ENCODE results near the gene ABLIM1.

Gene ABLIM1

DNA sequence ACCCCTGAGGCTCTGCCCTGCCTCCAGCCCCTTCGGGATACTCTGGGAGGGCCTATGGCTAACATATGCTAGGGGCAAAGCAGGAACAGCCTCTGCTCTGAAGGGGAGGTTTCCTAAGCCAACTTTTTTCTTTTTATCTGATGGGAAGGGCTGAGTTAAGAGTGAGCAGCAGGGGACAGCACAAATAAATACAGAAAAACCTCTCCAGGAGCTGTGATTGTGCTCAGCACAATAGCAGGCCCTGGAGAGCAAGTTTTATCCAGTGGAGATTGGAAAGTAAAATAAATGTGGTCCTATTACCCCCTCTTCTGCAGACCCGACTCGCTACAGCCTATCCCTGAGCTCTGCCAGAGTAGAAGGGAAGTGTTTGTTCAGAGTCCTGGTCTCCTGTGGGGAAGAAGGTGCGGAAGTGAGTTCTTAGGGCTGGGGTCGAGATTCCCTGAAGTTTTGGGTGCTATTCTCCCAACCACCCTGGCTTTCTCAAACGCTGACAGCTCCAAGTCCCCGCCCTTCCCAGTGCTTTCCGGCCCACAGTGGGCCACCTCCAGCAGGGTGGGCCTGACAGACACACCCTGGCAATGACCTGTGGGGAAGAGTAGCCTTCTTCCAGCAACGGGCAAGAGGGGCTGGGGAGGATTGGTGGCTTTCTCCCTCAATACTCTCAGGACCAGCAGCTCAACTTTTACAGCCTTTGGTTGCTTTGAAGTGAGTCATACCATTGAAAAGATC is 230.8 kb downstream of the ABLIM1 start:
- ATAC-seq (ENCODE audit: low read depth) (no peak), DNase-seq (ENCODE audit: low spot score in 2 of 2) (no peak)
- Mint-ChIP-seq H3K4me3 (no peak overlapping the region), H3K27ac (no peak overlapping the region), H3K27me3 (no peaks in the 10 kb centered on the region), H3K4me1 (no peaks in the 10 kb centered on the region), H3K9me3 (no peaks in the 10 kb centered on the region), H3K36me3 (peaks cover 26% of the 10 kb centered on the region)

DNA sequence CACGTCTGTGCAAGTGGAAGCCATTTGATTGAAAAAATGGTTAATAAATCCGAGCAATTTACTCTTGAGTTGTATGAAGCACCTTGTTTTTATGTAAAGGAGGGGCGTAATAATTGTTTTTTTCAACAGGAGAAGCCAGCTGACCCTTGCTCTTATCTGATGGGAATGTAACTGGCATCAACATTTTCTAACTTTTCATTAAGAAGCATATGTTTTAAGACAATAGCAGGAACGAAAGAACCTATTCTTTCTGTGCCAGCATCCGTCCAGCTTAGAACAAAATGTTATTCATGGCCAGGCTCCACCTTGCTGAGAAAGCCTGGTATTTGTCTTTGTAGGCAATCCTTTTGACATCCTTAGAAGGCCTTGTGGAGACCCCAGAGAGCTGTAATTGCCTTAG is 231.6 kb downstream of the ABLIM1 start:
- Mint-ChIP-seq H3K4me1 (no peaks in the 10 kb centered on the region), H3K27me3 (no peaks in the 10 kb centered on the region), H3K9me3 (no peaks in the 10 kb centered on the region), H3K4me3 (no peak overlapping the region), H3K27ac (no peak overlapping the region), H3K36me3 (peaks cover 20% of the 10 kb centered on the region)
- no peak for DNase-seq (ENCODE audit: low spot score in 2 of 2)
- ATAC-seq (ENCODE audit: low read depth): no peak

- H3K36me3 Mint-ChIP-seq: no peaks in the 10 kb centered on the region
- H3K9me3 Mint-ChIP-seq: no peaks in the 10 kb centered on the region
- no peak overlapping the region for H3K27ac Mint-ChIP-seq
- DNase-seq (ENCODE audit: low spot score in 2 of 2): no peak
- H3K4me1 Mint-ChIP-seq: peaks cover 2% of the 10 kb centered on the region
- no peak for ATAC-seq (ENCODE audit: low read depth)
- peaks cover 5% of the 10 kb centered on the region for H3K27me3 Mint-ChIP-seq
- no peak overlapping the region for H3K4me3 Mint-ChIP-seq
These were observed 237.1 kb downstream of the ABLIM1 start for GRCh38 chr10:114420811-114421485.

- Mint-ChIP-seq H3K9me3 (no peaks in the 10 kb centered on the region), H3K4me3 (no peak overlapping the region), H3K27ac (no peak overlapping the region), H3K27me3 (peaks cover 6% of the 10 kb centered on the region), H3K4me1 (peaks cover 2% of the 10 kb centered on the region), H3K36me3 (no peaks in the 10 kb centered on the region)
- ATAC-seq (ENCODE audit: low read depth) (no peak), DNase-seq (ENCODE audit: low spot score in 2 of 2) (no peak)
These were observed 240.0 kb downstream of the ABLIM1 start for GRCh38 chr10:114418109-114418508.

DNA sequence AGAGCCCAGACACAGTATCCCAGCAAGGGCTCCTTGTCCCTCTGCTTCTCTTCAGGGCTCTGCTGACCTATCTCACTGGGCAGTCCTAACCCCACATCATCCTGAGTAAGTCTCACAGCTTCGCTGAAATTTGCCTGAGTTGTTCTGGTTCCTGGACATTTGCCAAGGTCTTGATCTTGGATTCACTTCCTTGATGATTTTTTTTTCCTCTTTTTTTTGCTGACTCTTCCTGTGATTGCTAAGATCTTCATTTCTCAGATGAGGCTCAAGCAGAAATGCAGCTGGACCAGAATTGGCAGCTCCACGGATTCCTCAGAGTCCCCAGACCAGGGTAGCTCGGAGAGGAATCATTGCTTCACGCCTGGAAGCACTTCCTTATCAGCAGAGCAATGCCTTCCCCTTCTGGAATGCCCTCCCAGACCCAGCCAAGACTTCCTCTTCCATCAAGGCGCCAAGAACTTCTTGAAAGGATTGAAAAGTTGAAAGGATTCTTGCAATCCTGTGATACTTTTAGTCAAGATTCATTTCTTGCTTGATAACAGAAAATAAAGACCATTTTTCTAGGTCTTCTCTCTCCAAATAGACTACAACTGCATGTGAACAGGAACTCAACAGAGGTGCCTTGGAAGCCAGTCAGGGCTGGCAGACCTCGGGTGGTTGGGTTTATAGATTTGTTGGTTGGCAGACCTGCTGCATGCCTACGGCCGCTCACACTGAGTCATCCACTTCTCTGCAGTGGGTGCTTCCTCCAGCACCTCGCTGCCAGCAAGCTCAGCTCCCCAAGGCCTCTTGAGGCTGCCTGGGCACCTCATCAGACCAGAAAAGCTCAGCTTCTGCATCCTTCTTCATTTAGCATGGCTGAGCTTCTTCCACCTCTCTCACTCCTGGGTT is 244.9 kb downstream of the ABLIM1 start:
- peaks cover 12% of the 10 kb centered on the region for H3K27me3 Mint-ChIP-seq
- H3K9me3 Mint-ChIP-seq: no peaks in the 10 kb centered on the region
- no peak for ATAC-seq (ENCODE audit: low read depth)

GRCh38 chr10:114408968-114409444 is 249.1 kb downstream of the ABLIM1 start:
- H3K4me3 Mint-ChIP-seq: no peak overlapping the region
- ATAC-seq (ENCODE audit: low read depth) (no peak), DNase-seq (ENCODE audit: low spot score in 2 of 2) (no peak)
- no peaks in the 10 kb centered on the region for H3K36me3 Mint-ChIP-seq
- peaks cover 2% of the 10 kb centered on the region for H3K4me1 Mint-ChIP-seq
- H3K27me3 Mint-ChIP-seq: peaks cover 30% of the 10 kb centered on the region
- no peak overlapping the region for H3K27ac Mint-ChIP-seq
- H3K9me3 Mint-ChIP-seq: no peaks in the 10 kb centered on the region

More for the DNA sequence above, 244.9 kb downstream of the ABLIM1 start:
- H3K36me3 Mint-ChIP-seq: no peaks in the 10 kb centered on the region
- H3K4me1 Mint-ChIP-seq: no peaks in the 10 kb centered on the region
- H3K4me3 Mint-ChIP-seq: no peak overlapping the region
- DNase-seq (ENCODE audit: low spot score in 2 of 2): no peak
- H3K27ac Mint-ChIP-seq: no peak overlapping the region

- Mint-ChIP-seq H3K4me3 (no peak overlapping the region), H3K27me3 (peaks cover 30% of the 10 kb centered on the region), H3K27ac (no peak overlapping the region), H3K4me1 (peaks cover 2% of the 10 kb centered on the region), H3K36me3 (no peaks in the 10 kb centered on the region), H3K9me3 (no peaks in the 10 kb centered on the region)
- ATAC-seq (ENCODE audit: low read depth) (no peak), DNase-seq (ENCODE audit: low spot score in 2 of 2) (no peak)
These were observed 249.7 kb downstream of the ABLIM1 start for GRCh38 chr10:114408112-114408967.

- Mint-ChIP-seq H3K4me3 (no peak overlapping the region), H3K27me3 (peaks cover 25% of the 10 kb centered on the region), H3K4me1 (peaks cover 5% of the 10 kb centered on the region), H3K9me3 (no peaks in the 10 kb centered on the region), H3K27ac (no peak overlapping the region), H3K36me3 (no peaks in the 10 kb centered on the region)
- ATAC-seq (ENCODE audit: low read depth): no peak
- no peak for DNase-seq (ENCODE audit: low spot score in 2 of 2)
These were observed 251.6 kb downstream of the ABLIM1 start for GRCh38 chr10:114406455-114406854.

- Mint-ChIP-seq H3K27me3 (peaks cover 31% of the 10 kb centered on the region), H3K27ac (no peak overlapping the region), H3K9me3 (no peaks in the 10 kb centered on the region), H3K4me3 (peak overlapping the region; percentile 47), H3K4me1 (peaks cover 5% of the 10 kb centered on the region), H3K36me3 (no peaks in the 10 kb centered on the region)
- ATAC-seq (ENCODE audit: low read depth) (no peak), DNase-seq (ENCODE audit: low spot score in 2 of 2) (no peak)
These were observed 253.1 kb downstream of the ABLIM1 start for GRCh38 chr10:114405011-114405350.

DNA sequence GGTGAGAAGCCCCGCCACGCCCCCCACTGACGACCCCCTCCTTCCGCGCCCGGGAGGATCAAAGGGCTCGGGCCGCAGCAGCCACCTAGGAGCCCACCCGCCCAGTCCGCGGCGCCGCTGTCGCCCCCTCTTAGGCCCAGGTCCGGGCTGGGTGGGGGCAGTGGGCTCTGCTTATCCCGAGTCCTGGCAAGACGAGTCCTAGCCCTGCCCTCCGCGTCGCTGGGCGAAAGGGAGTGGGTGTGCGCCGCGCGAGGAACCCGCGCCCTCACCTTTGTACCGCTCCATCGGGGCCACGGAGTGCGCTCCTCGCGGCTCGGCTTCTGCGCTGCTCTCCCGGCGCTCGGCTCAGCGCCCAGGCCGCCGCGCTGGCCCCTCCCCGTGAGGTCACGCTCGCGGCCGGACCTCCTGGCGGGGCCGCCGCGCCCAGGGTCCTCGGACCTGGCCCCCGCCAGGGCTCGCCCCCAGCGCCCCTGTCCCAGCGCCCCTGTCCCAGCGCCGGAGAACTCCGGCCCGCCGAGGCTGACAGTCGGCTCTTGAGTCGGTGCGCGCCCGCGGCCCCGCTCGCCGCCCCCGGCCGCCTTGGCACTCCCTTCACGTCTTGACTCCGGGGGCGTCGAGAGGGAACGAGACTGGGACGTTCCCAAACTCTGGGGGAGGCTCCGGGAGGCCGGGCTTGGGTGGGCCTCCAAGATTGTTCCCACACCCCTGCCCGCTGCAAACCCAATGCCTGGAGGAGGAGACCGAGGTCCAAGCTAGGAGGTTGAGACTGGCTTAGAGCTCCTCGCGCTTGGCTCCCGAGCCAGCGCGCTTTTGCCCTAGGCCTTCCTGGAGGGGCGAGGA is 253.7 kb downstream of the ABLIM1 start, which contains the start of gene AFAP1L2:
TSS of gene AFAP1L2 (minus strand) at position 332 of the 840 bp plus-strand sequence. CDS start at position 285, 47 bp downstream.
- H3K4me1 Mint-ChIP-seq: peaks cover 5% of the 10 kb centered on the region
- no peaks in the 10 kb centered on the region for H3K9me3 Mint-ChIP-seq
- H3K27ac Mint-ChIP-seq: no peak within 1 kb of the TSS
- no peaks in the 10 kb centered on the region for H3K36me3 Mint-ChIP-seq
- ATAC-seq (ENCODE audit: low read depth): no peak
- peaks cover 31% of the 10 kb centered on the region for H3K27me3 Mint-ChIP-seq
- DNase-seq (ENCODE audit: low spot score in 2 of 2): no peak
- H3K4me3 Mint-ChIP-seq: peak within 1 kb of the TSS; percentile 47

GRCh38 chr10:114403541-114404161 is 254.4 kb downstream of the ABLIM1 start:
- no peak for ATAC-seq (ENCODE audit: low read depth)
- no peak overlapping the region for H3K4me3 Mint-ChIP-seq

GRCh38 chr10:114402871-114403540 is 255.1 kb downstream of the ABLIM1 start:
- DNase-seq (ENCODE audit: low spot score in 2 of 2) (no peak), ATAC-seq (ENCODE audit: low read depth) (no peak)
- Mint-ChIP-seq H3K4me3 (peak overlapping the region; percentile 22), H3K4me1 (peaks cover 5% of the 10 kb centered on the region), H3K27me3 (peaks cover 35% of the 10 kb centered on the region), H3K27ac (no peak overlapping the region), H3K36me3 (no peaks in the 10 kb centered on the region), H3K9me3 (no peaks in the 10 kb centered on the region)

More at GRCh38 chr10:114403541-114404161, 254.4 kb downstream of the ABLIM1 start:
- no peaks in the 10 kb centered on the region for H3K9me3 Mint-ChIP-seq
- H3K4me1 Mint-ChIP-seq: peaks cover 5% of the 10 kb centered on the region
- peaks cover 33% of the 10 kb centered on the region for H3K27me3 Mint-ChIP-seq
- H3K36me3 Mint-ChIP-seq: no peaks in the 10 kb centered on the region
- H3K27ac Mint-ChIP-seq: no peak overlapping the region
- no peak for DNase-seq (ENCODE audit: low spot score in 2 of 2)
